Endothelial cell of umbilical vein (primary cell): ENCODE results near the gene CYP2D6.
"Not testable (repeated sequence)": the region's sequence is repeated elsewhere in the genome, so short reads cannot be mapped to it uniquely, and the experiment has no call there.

Experiments
- EZH2 ChIP-seq: IDR thresholded peaks from 2 replicates; pipeline ENCODE4 v1.6.1; 2012; ENCODE audit warnings: borderline replicate concordance, low read depth, mild to moderate bottlenecking, moderate library complexity, low read length, inconsistent platforms; ENCODE audit not compliant: severe bottlenecking
- TF ChIP-seq, protein P1 (sequence below), 2 donors: IDR thresholded peaks; 1 replicate in 1 of 2; 2 replicates in 1 of 2; pipeline ENCODE4 v1.5.1; 2011; ENCODE audit warnings: low read length in 2 of 2, mild to moderate bottlenecking in 2 of 2, moderate library complexity in 2 of 2, control low read depth in 1 of 2, inconsistent platforms in 1 of 2, low read depth in 1 of 2; ENCODE audit not compliant: insufficient read depth in 1 of 2; ENCODE audit errors: extremely low read depth in 1 of 2

DNA sequence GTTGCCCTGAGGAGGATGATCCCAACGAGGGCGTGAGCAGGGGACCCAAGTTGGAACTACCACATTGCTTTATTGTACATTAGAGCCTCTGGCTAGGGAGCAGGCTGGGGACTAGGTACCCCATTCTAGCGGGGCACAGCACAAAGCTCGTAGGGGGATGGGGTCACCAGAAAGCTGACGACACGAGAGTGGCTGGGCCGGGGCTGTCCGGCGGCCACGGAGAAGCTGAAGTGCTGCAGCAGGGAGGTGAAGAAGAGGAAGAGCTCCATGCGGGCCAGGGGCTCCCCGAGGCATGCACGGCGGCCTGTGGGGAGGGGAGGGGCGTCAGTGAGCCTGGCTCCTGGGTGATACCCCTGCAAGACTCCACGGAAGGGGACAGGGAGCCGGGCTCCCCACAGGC lies 9.5 kb upstream of the CYP2D6 start:
- TF ChIP-seq, protein P1, sequence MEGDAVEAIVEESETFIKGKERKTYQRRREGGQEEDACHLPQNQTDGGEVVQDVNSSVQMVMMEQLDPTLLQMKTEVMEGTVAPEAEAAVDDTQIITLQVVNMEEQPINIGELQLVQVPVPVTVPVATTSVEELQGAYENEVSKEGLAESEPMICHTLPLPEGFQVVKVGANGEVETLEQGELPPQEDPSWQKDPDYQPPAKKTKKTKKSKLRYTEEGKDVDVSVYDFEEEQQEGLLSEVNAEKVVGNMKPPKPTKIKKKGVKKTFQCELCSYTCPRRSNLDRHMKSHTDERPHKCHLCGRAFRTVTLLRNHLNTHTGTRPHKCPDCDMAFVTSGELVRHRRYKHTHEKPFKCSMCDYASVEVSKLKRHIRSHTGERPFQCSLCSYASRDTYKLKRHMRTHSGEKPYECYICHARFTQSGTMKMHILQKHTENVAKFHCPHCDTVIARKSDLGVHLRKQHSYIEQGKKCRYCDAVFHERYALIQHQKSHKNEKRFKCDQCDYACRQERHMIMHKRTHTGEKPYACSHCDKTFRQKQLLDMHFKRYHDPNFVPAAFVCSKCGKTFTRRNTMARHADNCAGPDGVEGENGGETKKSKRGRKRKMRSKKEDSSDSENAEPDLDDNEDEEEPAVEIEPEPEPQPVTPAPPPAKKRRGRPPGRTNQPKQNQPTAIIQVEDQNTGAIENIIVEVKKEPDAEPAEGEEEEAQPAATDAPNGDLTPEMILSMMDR (IDR thresholded peaks at IDR 0.05; ENCODE audit: extremely low read depth in 1 of 2, insufficient read depth in 1 of 2, low read depth in 1 of 2, low read length in 2 of 2): not testable (repeated sequence)
- TF ChIP-seq EZH2: not testable (repeated sequence)
